HL-60 (cell line): ENCODE measurements around the gene SLC38A1.

Experiments
- TF ChIP-seq, protein P1 (sequence below): IDR thresholded peaks from one replicate; pipeline ENCODE4 v1.5.1; 2011; ENCODE audit warnings: low read length, control low read depth, inconsistent platforms; ENCODE audit not compliant: insufficient read depth
- TF ChIP-seq, protein P2 (sequence below): IDR thresholded peaks from 2 replicates; pipeline ENCODE4 v1.6.1; 2012; ENCODE audit warnings: low read depth; ENCODE audit not compliant: insufficient replicate concordance

DNA sequence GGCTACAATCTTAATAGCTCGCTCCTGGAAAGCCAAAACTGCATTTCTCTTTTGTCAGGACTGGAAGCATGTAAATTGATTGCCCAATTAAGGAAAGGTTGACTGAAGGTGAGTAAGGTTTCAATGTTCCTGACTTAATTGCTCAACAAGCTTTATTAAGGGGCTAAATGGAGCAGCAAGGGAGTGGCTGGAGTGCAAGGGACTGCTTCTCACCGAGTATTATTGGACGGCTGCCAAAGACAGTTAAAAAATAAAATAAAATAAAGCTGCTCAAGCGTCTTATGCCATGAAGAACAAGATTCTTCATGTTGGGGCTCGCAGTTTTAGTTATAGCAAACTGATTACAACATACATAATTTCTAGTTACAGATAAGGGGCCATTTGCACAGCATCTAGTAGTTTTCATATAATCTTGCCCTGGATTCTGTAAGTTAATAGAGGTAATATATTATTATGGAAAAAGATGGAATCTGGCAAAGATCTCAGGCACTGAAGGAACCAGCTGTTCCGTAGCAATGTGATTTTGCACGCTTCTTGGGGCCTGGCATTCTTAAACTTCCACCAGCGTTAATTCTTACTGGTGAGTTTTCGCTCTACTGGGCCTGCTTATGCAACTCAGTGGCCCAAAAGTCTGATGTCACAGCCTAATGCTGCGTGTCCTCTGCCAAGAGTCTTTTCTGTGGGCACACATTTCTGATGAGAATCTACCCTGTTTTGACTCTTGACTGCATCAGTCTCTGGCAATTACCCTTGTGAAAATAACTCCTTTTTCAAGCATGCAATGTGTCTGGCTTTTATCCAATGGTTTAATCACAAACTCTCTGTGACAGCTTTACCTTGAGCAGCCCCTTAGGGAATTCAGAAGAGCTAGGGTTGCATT lies 108.5 kb downstream of the SLC38A1 start:
- TF ChIP-seq, protein P1, sequence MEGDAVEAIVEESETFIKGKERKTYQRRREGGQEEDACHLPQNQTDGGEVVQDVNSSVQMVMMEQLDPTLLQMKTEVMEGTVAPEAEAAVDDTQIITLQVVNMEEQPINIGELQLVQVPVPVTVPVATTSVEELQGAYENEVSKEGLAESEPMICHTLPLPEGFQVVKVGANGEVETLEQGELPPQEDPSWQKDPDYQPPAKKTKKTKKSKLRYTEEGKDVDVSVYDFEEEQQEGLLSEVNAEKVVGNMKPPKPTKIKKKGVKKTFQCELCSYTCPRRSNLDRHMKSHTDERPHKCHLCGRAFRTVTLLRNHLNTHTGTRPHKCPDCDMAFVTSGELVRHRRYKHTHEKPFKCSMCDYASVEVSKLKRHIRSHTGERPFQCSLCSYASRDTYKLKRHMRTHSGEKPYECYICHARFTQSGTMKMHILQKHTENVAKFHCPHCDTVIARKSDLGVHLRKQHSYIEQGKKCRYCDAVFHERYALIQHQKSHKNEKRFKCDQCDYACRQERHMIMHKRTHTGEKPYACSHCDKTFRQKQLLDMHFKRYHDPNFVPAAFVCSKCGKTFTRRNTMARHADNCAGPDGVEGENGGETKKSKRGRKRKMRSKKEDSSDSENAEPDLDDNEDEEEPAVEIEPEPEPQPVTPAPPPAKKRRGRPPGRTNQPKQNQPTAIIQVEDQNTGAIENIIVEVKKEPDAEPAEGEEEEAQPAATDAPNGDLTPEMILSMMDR = no peak
- TF ChIP-seq, protein P2, sequence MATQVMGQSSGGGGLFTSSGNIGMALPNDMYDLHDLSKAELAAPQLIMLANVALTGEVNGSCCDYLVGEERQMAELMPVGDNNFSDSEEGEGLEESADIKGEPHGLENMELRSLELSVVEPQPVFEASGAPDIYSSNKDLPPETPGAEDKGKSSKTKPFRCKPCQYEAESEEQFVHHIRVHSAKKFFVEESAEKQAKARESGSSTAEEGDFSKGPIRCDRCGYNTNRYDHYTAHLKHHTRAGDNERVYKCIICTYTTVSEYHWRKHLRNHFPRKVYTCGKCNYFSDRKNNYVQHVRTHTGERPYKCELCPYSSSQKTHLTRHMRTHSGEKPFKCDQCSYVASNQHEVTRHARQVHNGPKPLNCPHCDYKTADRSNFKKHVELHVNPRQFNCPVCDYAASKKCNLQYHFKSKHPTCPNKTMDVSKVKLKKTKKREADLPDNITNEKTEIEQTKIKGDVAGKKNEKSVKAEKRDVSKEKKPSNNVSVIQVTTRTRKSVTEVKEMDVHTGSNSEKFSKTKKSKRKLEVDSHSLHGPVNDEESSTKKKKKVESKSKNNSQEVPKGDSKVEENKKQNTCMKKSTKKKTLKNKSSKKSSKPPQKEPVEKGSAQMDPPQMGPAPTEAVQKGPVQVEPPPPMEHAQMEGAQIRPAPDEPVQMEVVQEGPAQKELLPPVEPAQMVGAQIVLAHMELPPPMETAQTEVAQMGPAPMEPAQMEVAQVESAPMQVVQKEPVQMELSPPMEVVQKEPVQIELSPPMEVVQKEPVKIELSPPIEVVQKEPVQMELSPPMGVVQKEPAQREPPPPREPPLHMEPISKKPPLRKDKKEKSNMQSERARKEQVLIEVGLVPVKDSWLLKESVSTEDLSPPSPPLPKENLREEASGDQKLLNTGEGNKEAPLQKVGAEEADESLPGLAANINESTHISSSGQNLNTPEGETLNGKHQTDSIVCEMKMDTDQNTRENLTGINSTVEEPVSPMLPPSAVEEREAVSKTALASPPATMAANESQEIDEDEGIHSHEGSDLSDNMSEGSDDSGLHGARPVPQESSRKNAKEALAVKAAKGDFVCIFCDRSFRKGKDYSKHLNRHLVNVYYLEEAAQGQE = no peak
